Activated T-helper 1 cell treated with anti-CD3 and anti-CD28 coated beads, Interleukin-12 subunit alpha, Interleukin-12 subunit beta, Interleukin-2, Interleukin-4 antibody, amounts not matched to agents 30 ng/mL and 10 ng/mL and 1 ng/mL, durations not matched to agents 14 hours and 24 hours and 36 hours (primary cell): ENCODE data around the gene SNAPIN. TPM values are rescaled to one million over a fixed set of nuclear protein-coding genes. Genes with fewer than 3 reads are reported as not detected.

ENCODE experiments used
- DNase-seq: peaks from one replicate; pipeline ENCODE4 v3.0.0; 2021; ENCODE audit warnings: low spot score
- H3K27ac Mint-ChIP-seq: one replicate; pipeline ENCODE4 v1.8.0; 2021; ENCODE audit warnings: mild to moderate bottlenecking, mixed read lengths
- H3K27me3 Mint-ChIP-seq: one replicate; pipeline ENCODE4 v1.8.0; 2022; ENCODE audit warnings: mild to moderate bottlenecking, moderate library complexity, mixed read lengths; ENCODE audit not compliant: insufficient read depth
- H3K36me3 Mint-ChIP-seq: one replicate; pipeline ENCODE4 v1.8.0; 2021; ENCODE audit warnings: low read depth, mixed read lengths
- H3K4me1 Mint-ChIP-seq: one replicate; pipeline ENCODE4 v1.8.0; 2021; ENCODE audit warnings: low read depth, mixed read lengths
- H3K4me3 Mint-ChIP-seq: one replicate; pipeline ENCODE4 v1.8.0; 2021; ENCODE audit warnings: mild to moderate bottlenecking, moderate library complexity, mixed read lengths
- H3K9me3 Mint-ChIP-seq: one replicate; pipeline ENCODE4 v1.8.0; 2021; ENCODE audit warnings: mixed read lengths
- intact Hi-C: fragments of 100-400 bp; cut with micrococcal nuclease; formaldehyde crosslinking; loops from one replicate; pipeline ENCODE4 v1.15.1; 2024
- total RNA-seq: library from RNA; stranded (reverse); gene quantifications from 2 replicates; pipeline ENCODE4 v1.2.3, GENCODE V29; 2022

SNAPIN gene
- total RNA-seq, result 31.1 and 35.4 TPM in 2 replicates

GRCh38 chr1:153658400-153659174, at the start of gene SNAPIN:
SNAPIN (plus strand) TSS chr1:153658703; CDS start chr1:153658744, 41 bp downstream.
- DNase-seq, result peak; percentile 90
- peak within 1 kb of the TSS; percentile 96 for H3K4me3 Mint-ChIP-seq

DNA sequence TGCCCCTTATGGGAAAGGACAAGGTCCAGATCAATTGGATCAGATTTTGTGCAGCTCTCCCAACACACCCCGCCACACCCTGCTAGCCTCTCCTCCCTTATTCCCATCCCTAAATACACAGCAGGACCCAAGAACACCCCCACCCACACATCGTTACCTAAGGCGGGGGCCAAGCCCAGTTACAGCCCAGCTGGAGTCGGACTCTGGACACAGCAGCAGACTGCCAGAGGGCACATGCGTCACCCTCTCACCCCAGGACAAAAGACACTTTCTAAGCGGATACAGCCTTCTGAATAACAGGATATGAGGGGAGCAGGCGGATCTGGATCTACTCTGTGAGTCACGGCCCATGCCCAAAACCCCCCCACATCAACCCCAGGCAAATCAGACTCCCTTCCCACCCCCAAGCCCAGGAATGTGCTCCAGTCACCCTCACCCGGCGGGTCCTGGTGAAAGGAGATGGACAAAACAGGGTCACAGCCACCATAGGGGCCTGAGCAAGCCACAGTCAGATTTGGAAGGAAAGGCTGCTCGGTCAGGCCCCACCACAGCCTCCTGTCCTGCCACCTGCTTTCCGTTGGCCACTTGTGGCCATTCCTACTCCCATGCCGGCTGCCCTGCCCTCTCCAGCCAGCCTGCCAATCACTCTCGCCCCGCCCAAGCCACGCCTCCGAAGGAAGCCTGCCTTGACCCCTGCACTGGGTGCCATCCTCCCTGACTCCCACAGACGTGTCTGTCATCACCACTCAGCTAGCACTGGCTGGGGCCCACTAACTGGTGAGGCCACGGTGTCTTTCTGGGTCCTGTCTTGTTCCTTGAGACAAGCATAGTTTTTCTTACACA, 49.5 kb upstream of the SNAPIN start:
- intact Hi-C loops, result no loop called here
- H3K27ac Mint-ChIP-seq, result no peak overlapping the region
- H3K27me3 Mint-ChIP-seq, result peaks cover 2% of the 10 kb centered on the region
- no peak overlapping the region for H3K4me3 Mint-ChIP-seq
- H3K4me1 Mint-ChIP-seq, result no peaks in the 10 kb centered on the region
- H3K36me3 Mint-ChIP-seq, result no peaks in the 10 kb centered on the region
- DNase-seq, result no peak
- H3K9me3 Mint-ChIP-seq, result no peaks in the 10 kb centered on the region

More at GRCh38 chr1:153658400-153659174, at the start of gene SNAPIN:
- Mint-ChIP-seq H3K4me1 (peaks cover 11% of the 10 kb centered on the region), H3K9me3 (no peaks in the 10 kb centered on the region), H3K36me3 (peaks cover 24% of the 10 kb centered on the region), H3K27ac (peak within 1 kb of the TSS; percentile 84), H3K27me3 (no peaks in the 10 kb centered on the region)
- intact Hi-C loops, result loop anchor here (1.0 kb wide), 4 partner anchors 12 to 122 kb away; partner anchors contain the start of genes CHTOP and ILF2

DNA sequence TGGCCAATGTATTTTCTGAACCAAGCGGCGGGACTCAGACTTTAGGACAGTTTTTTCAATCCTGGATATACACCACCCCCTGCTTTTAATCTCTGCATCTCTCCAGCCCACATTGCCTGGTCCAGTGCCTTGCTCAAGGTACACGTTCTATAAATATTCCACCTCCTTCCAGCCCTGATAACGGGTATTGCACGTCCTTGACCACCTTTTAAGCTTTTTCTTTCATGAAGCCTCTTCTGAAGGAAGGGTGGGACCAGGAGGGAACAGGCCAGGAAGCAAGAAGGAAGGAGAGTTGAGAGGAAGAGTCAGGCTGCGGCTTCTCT, 49.0 kb upstream of the SNAPIN start:
- Mint-ChIP-seq H3K9me3 (no peaks in the 10 kb centered on the region), H3K27me3 (peaks cover 2% of the 10 kb centered on the region), H3K4me1 (no peaks in the 10 kb centered on the region), H3K4me3 (no peak overlapping the region), H3K36me3 (no peaks in the 10 kb centered on the region), H3K27ac (no peak overlapping the region)
- intact Hi-C loops, result no loop called here
- no peak for DNase-seq

DNA sequence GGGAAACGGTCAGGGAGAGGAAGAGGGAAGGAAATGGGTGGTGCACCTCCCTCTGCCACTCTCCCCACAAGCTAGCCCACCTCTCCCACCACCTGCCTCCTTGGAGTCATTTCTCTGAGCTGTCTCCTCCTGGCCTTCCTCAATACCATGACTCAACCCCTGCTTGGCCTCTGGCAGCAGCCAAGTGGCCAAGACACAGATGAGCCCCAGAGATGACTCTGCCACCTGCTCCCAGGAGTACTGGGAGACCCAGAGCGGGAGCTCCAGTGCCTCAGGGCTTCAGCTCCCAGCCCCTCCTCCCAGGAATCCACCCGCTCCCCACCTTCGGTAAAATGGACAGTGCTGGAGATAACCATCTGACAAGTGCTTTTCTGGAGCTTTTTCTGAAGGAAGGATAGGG, 48.2 kb upstream of the SNAPIN start:
- Mint-ChIP-seq H3K9me3 (no peaks in the 10 kb centered on the region), H3K4me3 (no peak overlapping the region), H3K4me1 (no peaks in the 10 kb centered on the region), H3K27ac (no peak overlapping the region), H3K36me3 (no peaks in the 10 kb centered on the region), H3K27me3 (peaks cover 2% of the 10 kb centered on the region)
- no peak for DNase-seq
- intact Hi-C loops, result loop anchor here (10.0 kb wide), 1 partner anchor 256 kb away; the partner anchor contains the start of gene S100A9

- H3K36me3 Mint-ChIP-seq, result no peaks in the 10 kb centered on the region
- no peaks in the 10 kb centered on the region for H3K4me1 Mint-ChIP-seq
- H3K9me3 Mint-ChIP-seq, result no peaks in the 10 kb centered on the region
- DNase-seq, result no peak
- no peak overlapping the region for H3K27ac Mint-ChIP-seq
- H3K27me3 Mint-ChIP-seq, result peaks cover 2% of the 10 kb centered on the region
- no peak overlapping the region for H3K4me3 Mint-ChIP-seq
- intact Hi-C loops, result loop anchor here (10.0 kb wide), 1 partner anchor 256 kb away; the partner anchor contains the start of gene S100A9
Observed at GRCh38 chr1:153610811-153611301, 47.6 kb upstream of the SNAPIN start.

DNA sequence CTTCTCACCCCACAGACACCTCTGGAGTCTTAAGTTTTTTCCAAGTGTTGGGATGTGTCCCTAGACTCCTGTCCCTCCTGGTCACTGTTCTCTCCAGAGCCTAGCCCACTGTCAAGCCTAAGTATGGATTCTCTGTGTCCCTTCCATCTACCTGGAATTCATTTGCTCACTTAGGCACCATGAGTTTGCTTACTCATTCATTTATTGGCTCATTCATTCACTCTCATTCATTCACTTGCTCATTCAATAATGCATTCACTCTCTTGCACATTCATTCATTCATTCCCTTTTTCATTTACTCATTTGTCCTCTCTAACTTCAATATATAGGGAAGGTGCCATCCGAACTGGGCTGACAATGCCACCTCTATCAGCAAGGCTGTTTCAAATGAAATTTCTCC, 47.1 kb upstream of the SNAPIN start:
- intact Hi-C loops, result loop anchor here (10.0 kb wide), 1 partner anchor 257 kb away; the partner anchor contains the start of gene S100A9
- no peak for DNase-seq
- no peak overlapping the region for H3K27ac Mint-ChIP-seq
- H3K36me3 Mint-ChIP-seq, result no peaks in the 10 kb centered on the region
- no peaks in the 10 kb centered on the region for H3K9me3 Mint-ChIP-seq
- H3K4me1 Mint-ChIP-seq, result no peaks in the 10 kb centered on the region
- no peak overlapping the region for H3K4me3 Mint-ChIP-seq
- peaks cover 2% of the 10 kb centered on the region for H3K27me3 Mint-ChIP-seq

DNA sequence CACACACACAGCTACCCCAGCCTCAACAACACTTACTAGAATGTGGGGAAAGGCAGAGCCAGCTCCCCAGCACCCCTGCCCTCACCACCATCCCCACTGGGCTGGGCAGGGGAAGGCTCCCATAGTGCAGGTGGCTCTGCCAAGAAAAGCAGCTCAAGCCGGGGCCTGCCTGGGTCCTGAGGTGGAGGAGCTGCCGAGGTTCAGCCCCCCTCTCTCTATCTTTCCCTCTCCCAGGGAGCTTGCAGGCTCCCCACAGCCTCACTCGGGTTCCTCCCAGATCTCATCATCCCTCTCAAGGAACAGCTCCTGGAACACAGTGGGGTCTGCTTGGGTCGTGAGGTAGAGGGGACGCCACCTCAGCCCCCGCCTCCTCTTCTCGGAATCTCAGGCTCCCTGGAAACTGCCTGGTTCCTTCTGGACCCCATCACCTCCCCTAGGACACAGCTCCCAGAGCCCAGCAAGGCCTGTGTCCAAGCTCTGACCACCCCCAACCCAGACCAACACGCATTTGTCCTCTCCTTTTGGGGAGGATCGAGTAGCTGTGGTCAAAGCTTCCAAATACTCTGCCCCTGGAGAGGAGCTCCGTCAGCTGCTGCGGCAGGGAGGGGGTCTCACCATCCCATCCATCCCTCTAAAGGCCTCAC, 46.3 kb upstream of the SNAPIN start:
- Mint-ChIP-seq H3K9me3 (no peaks in the 10 kb centered on the region), H3K36me3 (no peaks in the 10 kb centered on the region)

GRCh38 chr1:153612755-153613331, 45.7 kb upstream of the SNAPIN start, which contains the start of gene S100A16:
S100A16 (minus strand) TSS chr1:153613137; CDS start chr1:153608151, 4,986 bp downstream.
- H3K4me1 Mint-ChIP-seq, result peaks cover 5% of the 10 kb centered on the region
- no peak within 1 kb of the TSS for H3K27ac Mint-ChIP-seq
- H3K36me3 Mint-ChIP-seq, result no peaks in the 10 kb centered on the region
- H3K9me3 Mint-ChIP-seq, result no peaks in the 10 kb centered on the region
- H3K4me3 Mint-ChIP-seq, result no peak within 1 kb of the TSS
- DNase-seq, result no peak
- intact Hi-C loops, result loop anchor here (10.0 kb wide), 1 partner anchor 258 kb away; the partner anchor contains the start of gene S100A9
- peaks cover 2% of the 10 kb centered on the region for H3K27me3 Mint-ChIP-seq

More for the DNA sequence above, 46.3 kb upstream of the SNAPIN start:
- Mint-ChIP-seq H3K27ac (no peak overlapping the region), H3K4me3 (no peak overlapping the region), H3K27me3 (peaks cover 2% of the 10 kb centered on the region), H3K4me1 (no peaks in the 10 kb centered on the region)
- intact Hi-C loops, result loop anchor here (10.0 kb wide), 1 partner anchor 257 kb away; the partner anchor contains the start of gene S100A9
- no peak for DNase-seq

- intact Hi-C loops, result loop anchor here (10.0 kb wide), 1 partner anchor 259 kb away; the partner anchor contains the start of gene S100A9
- DNase-seq, result no peak
- H3K9me3 Mint-ChIP-seq, result no peaks in the 10 kb centered on the region
- peaks cover 2% of the 10 kb centered on the region for H3K27me3 Mint-ChIP-seq
- peaks cover 8% of the 10 kb centered on the region for H3K4me1 Mint-ChIP-seq
- no peak overlapping the region for H3K4me3 Mint-ChIP-seq
- H3K36me3 Mint-ChIP-seq, result no peaks in the 10 kb centered on the region
- no peak overlapping the region for H3K27ac Mint-ChIP-seq
Observed at GRCh38 chr1:153613406-153613805, 45.1 kb upstream of the SNAPIN start.

DNA sequence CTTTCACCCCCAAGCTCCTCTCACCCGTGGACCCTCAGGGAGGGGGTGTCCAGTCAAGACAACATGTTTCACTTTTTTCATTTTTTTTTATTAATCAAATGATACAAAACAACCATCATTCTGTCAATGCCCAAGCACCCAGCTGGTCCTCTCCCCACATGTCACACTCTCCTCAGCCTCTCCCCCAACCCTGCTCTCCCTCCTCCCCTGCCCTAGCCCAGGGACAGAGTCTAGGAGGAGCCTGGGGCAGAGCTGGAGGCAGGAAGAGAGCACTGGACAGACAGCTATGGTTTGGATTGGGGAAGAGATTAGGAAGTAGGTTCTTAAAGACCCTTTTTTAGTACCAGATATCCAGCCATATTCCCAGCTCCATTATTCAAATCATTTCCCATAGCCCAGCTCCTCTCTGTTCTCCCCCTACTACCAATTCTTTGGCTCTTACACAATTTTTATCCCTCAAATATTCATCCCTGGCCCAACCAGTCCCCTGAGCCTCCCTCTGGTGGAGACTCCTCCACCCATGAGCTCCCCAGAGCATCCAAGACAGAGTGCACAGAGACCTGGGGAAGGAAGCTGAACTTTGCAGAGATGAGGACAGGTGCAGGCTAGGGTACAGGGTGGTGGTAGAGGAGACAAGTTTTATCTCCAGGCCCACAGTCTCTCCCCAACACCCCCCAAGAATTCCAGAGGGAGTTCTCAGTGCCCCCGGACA, 44.2 kb upstream of the SNAPIN start:
- Mint-ChIP-seq H3K4me1 (peaks cover 8% of the 10 kb centered on the region), H3K36me3 (no peaks in the 10 kb centered on the region), H3K27ac (no peak overlapping the region), H3K9me3 (no peaks in the 10 kb centered on the region), H3K4me3 (no peak overlapping the region), H3K27me3 (peaks cover 2% of the 10 kb centered on the region)
- DNase-seq, result no peak
- intact Hi-C loops, result loop anchor here (10.0 kb wide), 1 partner anchor 260 kb away; the partner anchor contains the start of gene S100A9

- H3K27ac Mint-ChIP-seq, result no peak overlapping the region
- intact Hi-C loops, result loop anchor here (10.0 kb wide), 1 partner anchor 260 kb away; the partner anchor contains the start of gene S100A9
- H3K4me1 Mint-ChIP-seq, result peaks cover 8% of the 10 kb centered on the region
- no peak for DNase-seq
- no peak overlapping the region for H3K4me3 Mint-ChIP-seq
- H3K9me3 Mint-ChIP-seq, result no peaks in the 10 kb centered on the region
- peaks cover 2% of the 10 kb centered on the region for H3K27me3 Mint-ChIP-seq
- H3K36me3 Mint-ChIP-seq, result no peaks in the 10 kb centered on the region
Observed at GRCh38 chr1:153614906-153615305, 43.6 kb upstream of the SNAPIN start.
